Activated naive CD4-positive, alpha-beta T cell (primary cell): ENCODE measurements around the gene SPATA2L.
A peak's percentile ranks its signal among the peaks of the same experiment; 100 is the strongest.
"Not testable (repeated sequence)": the region's sequence is repeated elsewhere in the genome, so short reads cannot be mapped to it uniquely, and the experiment has no call there.

Experiments
- DNase-seq, 4 experiments: peaks; one replicate each; lab custom pipeline; 2025; lab: John Stamatoyannopoulos, UW

SPATA2L gene

GRCh38 chr16:89706518-89707260 is 5.2 kb upstream of the SPATA2L start:
- DNase-seq, result no peak

GRCh38 chr16:89705006-89705405 is 3.5 kb upstream of the SPATA2L start:
- no peak for DNase-seq

GRCh38 chr16:89704281-89704680 is 2.8 kb upstream of the SPATA2L start:
- no peak for DNase-seq

GRCh38 chr16:89700649-89701424 is 668 bp downstream of the SPATA2L start:
- peak in 2 of 4 experiments; percentile 29 to 47 for DNase-seq

- peak; percentile 87 to 94 (median 91) for DNase-seq
Observed at GRCh38 chr16:89700100-89700648, 1.3 kb downstream of the SPATA2L start.

GRCh38 chr16:89699629-89700099 is 1.8 kb downstream of the SPATA2L start:
- not testable (repeated sequence) for DNase-seq

- not testable (repeated sequence) for DNase-seq
Observed at GRCh38 chr16:89698717-89699116, 2.8 kb downstream of the SPATA2L start.

GRCh38 chr16:89697616-89698331 is 3.7 kb downstream of the SPATA2L start:
- DNase-seq, result no peak

- no peak for DNase-seq
Observed at GRCh38 chr16:89697161-89697615, 4.3 kb downstream of the SPATA2L start.

GRCh38 chr16:89696670-89697128 is 4.8 kb downstream of the SPATA2L start:
- DNase-seq, result no peak

GRCh38 chr16:89695875-89696669 is 5.4 kb downstream of the SPATA2L start:
- no peak for DNase-seq

- DNase-seq, result no peak
Observed at GRCh38 chr16:89695086-89695874, 6.2 kb downstream of the SPATA2L start.

- DNase-seq, result not testable (repeated sequence)
Observed at GRCh38 chr16:89694784-89695085, 6.8 kb downstream of the SPATA2L start.

GRCh38 chr16:89693931-89694783 is 7.3 kb downstream of the SPATA2L start:
- DNase-seq, result no peak

GRCh38 chr16:89693289-89693731 is 8.2 kb downstream of the SPATA2L start:
- no peak for DNase-seq

GRCh38 chr16:89691986-89692569 is 9.4 kb downstream of the SPATA2L start:
- no peak for DNase-seq

- DNase-seq, result no peak
Observed at GRCh38 chr16:89691231-89691985, 10.1 kb downstream of the SPATA2L start.

- DNase-seq, result no peak
Observed at GRCh38 chr16:89690392-89690901, 11.1 kb downstream of the SPATA2L start.
